NB4 (cell line): ENCODE data around the gene MED17.
A peak's percentile ranks its signal among the peaks of the same experiment; 100 is the strongest.

Experiments used
- DNase-seq: peaks from one replicate; pipeline ENCODE4 v3.0.0; 2010; ENCODE audit warnings: low read depth
- H3K4me3 ChIP-seq: one replicate; pipeline ENCODE4 v1.5.1; 2011; ENCODE audit warnings: mild to moderate bottlenecking, low read depth, low read length, moderate library complexity
- MYC ChIP-seq: IDR thresholded peaks from 2 replicates; pipeline ENCODE4 v1.6.1; 2011; ENCODE audit warnings: low read depth, low read length
- POLR2A ChIP-seq: IDR thresholded peaks from 2 replicates; pipeline ENCODE4 v1.6.1; 2011; ENCODE audit warnings: mild to moderate bottlenecking; ENCODE audit not compliant: insufficient read length; ENCODE audit errors: extremely low read depth
- TF ChIP-seq, protein P1 (sequence below): IDR thresholded peaks from 2 replicates; pipeline ENCODE4 v1.6.1; 2011; ENCODE audit warnings: low read depth, low read length
- TF ChIP-seq, protein P2 (sequence below): IDR thresholded peaks from one replicate; pipeline ENCODE4 v1.5.1; 2012; ENCODE audit warnings: low read depth, low read length

The MED17 gene

GRCh38 chr11:93737904-93738612 is 46.0 kb upstream of the MED17 start:
- peak overlapping the region; percentile 92 for H3K4me3 ChIP-seq
- TF ChIP-seq, protein P1, sequence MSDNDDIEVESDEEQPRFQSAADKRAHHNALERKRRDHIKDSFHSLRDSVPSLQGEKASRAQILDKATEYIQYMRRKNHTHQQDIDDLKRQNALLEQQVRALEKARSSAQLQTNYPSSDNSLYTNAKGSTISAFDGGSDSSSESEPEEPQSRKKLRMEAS: no peak
- TF ChIP-seq POLR2A: no peak
- TF ChIP-seq, protein P2, sequence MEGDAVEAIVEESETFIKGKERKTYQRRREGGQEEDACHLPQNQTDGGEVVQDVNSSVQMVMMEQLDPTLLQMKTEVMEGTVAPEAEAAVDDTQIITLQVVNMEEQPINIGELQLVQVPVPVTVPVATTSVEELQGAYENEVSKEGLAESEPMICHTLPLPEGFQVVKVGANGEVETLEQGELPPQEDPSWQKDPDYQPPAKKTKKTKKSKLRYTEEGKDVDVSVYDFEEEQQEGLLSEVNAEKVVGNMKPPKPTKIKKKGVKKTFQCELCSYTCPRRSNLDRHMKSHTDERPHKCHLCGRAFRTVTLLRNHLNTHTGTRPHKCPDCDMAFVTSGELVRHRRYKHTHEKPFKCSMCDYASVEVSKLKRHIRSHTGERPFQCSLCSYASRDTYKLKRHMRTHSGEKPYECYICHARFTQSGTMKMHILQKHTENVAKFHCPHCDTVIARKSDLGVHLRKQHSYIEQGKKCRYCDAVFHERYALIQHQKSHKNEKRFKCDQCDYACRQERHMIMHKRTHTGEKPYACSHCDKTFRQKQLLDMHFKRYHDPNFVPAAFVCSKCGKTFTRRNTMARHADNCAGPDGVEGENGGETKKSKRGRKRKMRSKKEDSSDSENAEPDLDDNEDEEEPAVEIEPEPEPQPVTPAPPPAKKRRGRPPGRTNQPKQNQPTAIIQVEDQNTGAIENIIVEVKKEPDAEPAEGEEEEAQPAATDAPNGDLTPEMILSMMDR: no peak
- no peak for DNase-seq

DNA sequence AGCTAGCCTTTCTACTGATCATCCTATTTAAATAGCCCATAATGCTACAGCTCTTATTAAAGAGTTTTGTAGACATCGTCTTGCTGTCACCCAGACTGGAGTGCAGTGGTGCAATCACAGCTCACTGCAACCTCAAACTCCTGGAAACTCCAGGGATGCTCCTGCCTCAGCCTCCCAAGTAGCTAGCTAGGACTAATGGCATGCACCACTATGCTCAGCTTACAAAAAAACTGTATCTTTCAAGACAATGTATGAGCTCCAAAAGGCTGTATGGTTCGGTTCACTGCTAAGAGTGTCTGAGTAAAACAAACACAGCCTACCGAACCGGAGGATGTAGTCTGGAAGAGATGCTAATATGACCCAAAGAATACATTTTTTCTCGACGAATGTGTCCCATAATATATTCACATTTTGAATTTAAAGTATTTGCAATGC is 45.4 kb upstream of the MED17 start:
- TF ChIP-seq, protein P1: no peak
- TF ChIP-seq POLR2A (peak; percentile 19), MYC (no peak)
- TF ChIP-seq, protein P2: no peak
- DNase-seq: peak; percentile 41
- H3K4me3 ChIP-seq: peak overlapping the region; percentile 92

GRCh38 chr11:93740031-93740729 is 43.9 kb upstream of the MED17 start:
- DNase-seq: peak; percentile 69
- H3K4me3 ChIP-seq: peak overlapping the region; percentile 92
- TF ChIP-seq MYC (0 out of 2 replicates have a peak, but pooled peaks have one; percentile 17), POLR2A (peak; percentile 10)
- TF ChIP-seq, protein P1: no peak
- TF ChIP-seq, protein P2: no peak

DNA sequence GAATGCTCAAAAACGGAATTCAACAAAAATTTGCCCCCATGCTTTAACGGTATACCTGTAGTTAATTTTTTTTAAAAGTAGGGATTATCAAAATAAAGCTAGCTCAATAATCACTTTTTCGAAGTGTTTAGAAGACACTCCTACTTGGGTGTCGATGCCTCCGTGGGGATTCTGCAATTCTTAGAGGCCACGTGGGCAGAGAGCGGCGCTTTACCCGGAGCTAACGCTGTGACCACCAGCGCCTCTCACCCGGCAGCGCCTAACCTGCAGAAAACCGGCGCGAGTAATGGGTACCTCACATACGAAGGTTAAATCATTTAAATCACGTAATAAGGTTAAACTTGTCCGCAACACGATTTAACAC is 43.4 kb upstream of the MED17 start:
- peak; percentile 84 for DNase-seq
- peak; percentile 96 for TF ChIP-seq MYC
- TF ChIP-seq, protein P1: peak; percentile 96
- TF ChIP-seq POLR2A: no peak
- peak overlapping the region; percentile 92 for H3K4me3 ChIP-seq

GRCh38 chr11:93741094-93741881 is 42.8 kb upstream of the MED17 start, which contains the start of the genes C11orf54 and TAF1D:
Gene C11orf54 (plus strand): TSS chr11:93741672. CDS start chr11:93747394, 5,722 bp downstream.
Gene TAF1D (minus strand): TSS chr11:93741495. CDS start chr11:93739304, 2,191 bp downstream.
- TF ChIP-seq, protein P2: no peak
- TF ChIP-seq MYC (peak; percentile 88), POLR2A (peak; percentile 99)
- TF ChIP-seq, protein P1: peak; percentile 70
- H3K4me3 ChIP-seq: peak within 1 kb of the TSS; percentile 92
- DNase-seq: peak; percentile 99
